ENCODE results near the gene CD163L1.

The CD163L1 gene

DNA sequence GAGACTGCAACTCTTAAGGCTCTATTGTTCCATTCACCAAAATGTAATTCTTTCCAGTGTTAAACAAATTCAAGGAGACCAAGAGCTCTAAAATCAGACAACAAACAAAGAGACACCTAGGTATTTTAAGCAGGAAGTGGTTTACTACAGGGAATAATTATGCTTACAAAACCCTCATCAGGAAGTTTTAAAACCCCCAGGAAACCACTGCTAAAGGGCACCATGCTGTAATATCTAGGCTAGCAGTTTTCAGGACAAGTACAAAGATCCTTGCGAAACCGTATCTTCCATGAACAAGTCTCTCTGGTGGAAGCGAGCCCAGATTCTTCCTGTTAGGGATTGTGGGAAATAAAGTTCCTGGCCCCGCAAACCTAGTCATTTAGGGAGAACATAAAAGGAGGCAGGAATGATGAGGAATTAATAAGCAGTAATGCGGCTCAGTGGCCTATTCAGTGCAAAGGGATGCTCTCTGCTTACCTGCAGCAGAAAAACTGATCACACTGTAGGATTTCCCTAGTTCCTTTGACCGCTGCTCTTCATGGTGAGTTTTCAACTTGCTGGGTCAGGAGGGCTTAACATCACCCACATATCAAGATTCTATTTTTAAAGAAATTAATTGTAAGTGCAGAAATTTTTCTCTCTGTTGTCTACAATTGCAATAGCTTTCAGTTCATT, 97.3 kb downstream of the CD163L1 start:
- TF ChIP-seq, protein P1, sequence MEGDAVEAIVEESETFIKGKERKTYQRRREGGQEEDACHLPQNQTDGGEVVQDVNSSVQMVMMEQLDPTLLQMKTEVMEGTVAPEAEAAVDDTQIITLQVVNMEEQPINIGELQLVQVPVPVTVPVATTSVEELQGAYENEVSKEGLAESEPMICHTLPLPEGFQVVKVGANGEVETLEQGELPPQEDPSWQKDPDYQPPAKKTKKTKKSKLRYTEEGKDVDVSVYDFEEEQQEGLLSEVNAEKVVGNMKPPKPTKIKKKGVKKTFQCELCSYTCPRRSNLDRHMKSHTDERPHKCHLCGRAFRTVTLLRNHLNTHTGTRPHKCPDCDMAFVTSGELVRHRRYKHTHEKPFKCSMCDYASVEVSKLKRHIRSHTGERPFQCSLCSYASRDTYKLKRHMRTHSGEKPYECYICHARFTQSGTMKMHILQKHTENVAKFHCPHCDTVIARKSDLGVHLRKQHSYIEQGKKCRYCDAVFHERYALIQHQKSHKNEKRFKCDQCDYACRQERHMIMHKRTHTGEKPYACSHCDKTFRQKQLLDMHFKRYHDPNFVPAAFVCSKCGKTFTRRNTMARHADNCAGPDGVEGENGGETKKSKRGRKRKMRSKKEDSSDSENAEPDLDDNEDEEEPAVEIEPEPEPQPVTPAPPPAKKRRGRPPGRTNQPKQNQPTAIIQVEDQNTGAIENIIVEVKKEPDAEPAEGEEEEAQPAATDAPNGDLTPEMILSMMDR (IDR thresholded peaks at IDR 0.05), result no peak

DNA sequence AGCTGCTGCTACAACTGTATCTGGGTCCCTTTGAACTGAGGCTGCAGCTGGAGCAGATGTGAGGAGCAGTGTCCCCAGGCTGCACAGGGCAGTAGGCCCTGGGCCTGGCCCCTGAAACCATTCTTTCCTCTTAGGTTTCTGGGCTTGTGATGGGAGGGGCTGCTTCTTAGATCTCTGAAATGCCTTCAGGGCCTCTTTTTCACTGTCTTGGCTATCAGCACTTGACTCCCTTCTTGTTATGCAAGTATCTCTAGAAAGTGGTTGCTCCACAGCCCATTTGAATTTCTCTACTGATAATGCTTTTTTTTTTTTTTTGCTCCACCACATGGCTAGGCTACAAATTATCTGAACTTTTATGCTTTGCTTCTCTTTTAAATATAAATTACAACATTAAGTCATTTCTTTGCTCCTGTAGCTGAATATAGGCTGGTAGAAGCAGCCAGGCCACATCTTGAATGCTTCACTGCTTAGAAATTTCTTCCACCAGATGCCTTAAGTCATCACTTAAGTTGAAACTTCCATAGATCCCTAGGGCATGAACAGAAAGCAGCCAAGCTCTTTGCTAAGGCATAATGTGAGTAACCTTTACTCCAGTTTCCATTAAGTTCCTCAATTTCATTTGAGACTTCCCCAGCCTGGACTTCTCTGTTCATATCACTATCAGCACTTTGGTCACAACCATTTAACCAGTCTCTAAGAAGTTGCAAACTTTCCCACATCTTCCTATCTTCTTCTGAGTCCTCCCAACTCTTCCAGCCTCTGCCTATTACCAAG, 98.9 kb downstream of the CD163L1 start:
- TF ChIP-seq, protein P1 (IDR thresholded peaks at IDR 0.05), result no peak

DNA sequence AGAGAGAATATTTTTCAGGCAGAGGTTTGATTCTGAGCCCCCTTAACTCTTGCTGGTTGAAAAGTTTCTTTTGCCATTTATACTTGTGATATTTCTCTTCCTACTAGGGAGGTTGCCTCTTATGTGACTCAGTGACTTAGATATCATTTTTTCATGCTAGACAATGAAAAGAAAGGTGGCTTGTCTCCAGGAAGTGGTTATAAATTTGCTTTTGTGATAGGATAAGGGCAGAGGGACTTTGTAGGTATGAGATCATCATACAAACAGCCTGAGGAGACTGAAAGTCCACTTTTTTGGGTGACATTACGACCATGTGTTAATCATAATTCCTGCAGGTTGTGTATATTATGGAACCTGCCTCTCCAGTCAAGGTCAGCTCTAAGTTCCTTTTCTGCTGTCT, 104.3 kb downstream of the CD163L1 start:
- TF ChIP-seq, protein P1 (IDR thresholded peaks at IDR 0.05), result no peak

DNA sequence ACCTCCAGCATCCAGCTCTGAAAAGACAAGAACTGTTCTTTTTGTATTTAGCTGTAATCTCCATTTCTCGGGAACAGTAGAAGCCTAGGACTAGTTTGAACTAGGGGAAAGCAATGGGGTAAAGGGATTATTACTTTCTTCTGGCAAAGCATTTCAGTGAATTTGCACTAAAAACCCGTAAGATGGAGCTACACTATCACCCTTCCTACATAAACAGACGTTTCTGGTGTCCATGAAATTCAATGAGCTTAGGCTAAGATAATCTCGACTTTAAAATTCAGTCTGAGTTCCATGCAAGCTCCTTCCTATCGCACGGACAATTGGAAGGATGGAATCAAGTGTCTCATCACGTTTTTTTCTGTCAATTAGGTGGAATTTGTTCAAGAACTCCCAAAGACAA, 116.0 kb downstream of the CD163L1 start:
- TF ChIP-seq, protein P1 (IDR thresholded peaks at IDR 0.05), result no peak

DNA sequence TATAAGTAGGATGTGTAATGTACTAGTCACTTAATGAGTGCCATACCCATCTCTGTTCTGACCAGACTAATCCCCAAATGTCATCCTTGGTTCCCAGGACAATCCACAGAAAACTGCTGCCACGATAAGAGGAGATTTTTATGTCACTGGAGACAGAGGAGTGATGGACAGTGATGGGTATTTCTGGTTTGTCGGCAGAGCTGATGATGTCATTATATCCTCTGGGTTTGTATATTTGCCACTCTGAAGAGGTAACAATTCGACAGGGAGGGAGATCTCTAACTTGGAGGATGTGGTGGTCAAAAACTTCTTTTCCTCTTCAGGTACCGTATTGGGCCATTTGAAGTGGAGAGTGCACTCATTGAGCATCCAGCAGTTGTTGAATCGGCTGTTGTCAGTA, 119.8 kb downstream of the CD163L1 start:
- TF ChIP-seq, protein P1 (IDR thresholded peaks at IDR 0.05), result no peak

DNA sequence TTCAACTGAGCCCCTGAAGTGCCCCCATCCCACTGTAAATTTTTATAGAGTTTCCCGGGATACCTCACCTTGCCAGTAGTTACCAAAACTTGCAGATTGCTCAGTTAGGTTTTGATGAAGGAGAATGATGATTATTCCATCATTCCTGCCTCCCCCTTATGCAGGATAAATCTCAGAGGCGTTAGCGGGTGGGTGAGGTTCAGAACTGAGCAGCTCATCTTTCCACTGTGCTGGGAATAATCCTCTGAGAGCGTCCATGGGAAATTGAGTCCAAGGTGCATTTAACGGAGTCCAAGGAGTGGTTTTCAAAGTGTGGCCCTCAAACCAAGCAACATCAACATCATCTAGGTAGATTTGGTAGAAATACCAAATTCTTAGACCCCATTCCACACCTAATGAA, 121.4 kb downstream of the CD163L1 start:
- TF ChIP-seq, protein P1 (IDR thresholded peaks at IDR 0.05), result no peak

DNA sequence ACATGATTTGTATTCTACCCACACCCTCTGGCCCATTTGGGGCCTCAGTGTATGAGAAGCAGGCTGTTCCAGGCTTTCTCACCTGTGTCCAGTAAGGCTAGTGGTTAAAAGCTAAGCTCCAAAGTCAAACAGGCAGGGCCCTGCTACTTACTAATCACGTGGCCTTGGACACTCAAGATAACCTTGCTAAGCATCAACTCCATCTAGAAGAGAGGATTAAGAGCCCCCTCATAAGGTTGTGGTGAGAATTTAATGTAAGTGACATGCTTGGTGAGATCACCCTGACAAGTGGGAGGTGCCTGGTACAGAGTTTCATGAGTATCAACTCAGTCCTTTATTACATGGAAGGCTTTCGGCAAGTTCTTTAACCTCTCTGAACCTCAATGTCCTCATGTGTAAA, 122.3 kb downstream of the CD163L1 start:
- TF ChIP-seq, protein P1 (IDR thresholded peaks at IDR 0.05), result no peak
